ENCODE results near the gene FTSJ3. TPM values are rescaled to one million over a fixed set of nuclear protein-coding genes. Genes with fewer than 3 reads are reported as not detected.
"Not testable (repeated sequence)": the region's sequence is repeated elsewhere in the genome, so short reads cannot be mapped to it uniquely, and the experiment has no call there.

Gene FTSJ3
- total RNA-seq, 2 donors from 2014 or later: 33.1 to 38.1 TPM

GRCh38 chr17:63843910-63844677, 16.6 kb upstream of the FTSJ3 start:
- DNase-seq (no peak), ATAC-seq (no peak)
- intact Hi-C loops (cut with DNase I): no loop called here

- DNase-seq (peak; percentile 83), ATAC-seq (peak; percentile 20 to 21)
- intact Hi-C loops (cut with DNase I): not testable (repeated sequence)
These were observed 16.0 kb upstream of the FTSJ3 start for GRCh38 chr17:63843387-63843888.

- ATAC-seq (peak; percentile 87 to 90), DNase-seq (peak; percentile 99)
- intact Hi-C loops (cut with DNase I): no loop called here
These were observed 15.3 kb upstream of the FTSJ3 start, which contains the start of gene SMARCD2 for GRCh38 chr17:63842540-63843386. Gene SMARCD2, minus strand, starts transcription at chr17:63842685. Its CDS starts 11 bp downstream, at chr17:63842674.

- ATAC-seq: no peak
- intact Hi-C loops (cut with DNase I): no loop called here
- peak; percentile 46 for DNase-seq
These were observed 14.7 kb upstream of the FTSJ3 start for GRCh38 chr17:63842173-63842539.

GRCh38 chr17:63841350-63842172, 14.1 kb upstream of the FTSJ3 start:
- DNase-seq: peak; percentile 65
- intact Hi-C loops (cut with DNase I): no loop called here
- peak; percentile 16 to 26 for ATAC-seq

- intact Hi-C loops (cut with DNase I): no loop called here
- DNase-seq (no peak), ATAC-seq (no peak)
These were observed 13.3 kb upstream of the FTSJ3 start for GRCh38 chr17:63840591-63841349.

- DNase-seq (peak; percentile 93), ATAC-seq (peak; percentile 47 to 61)
- intact Hi-C loops (cut with DNase I): no loop called here
These were observed 11.2 kb upstream of the FTSJ3 start for GRCh38 chr17:63838631-63839171.

GRCh38 chr17:63837962-63838600, 10.6 kb upstream of the FTSJ3 start:
- no peak for ATAC-seq
- DNase-seq: no peak
- intact Hi-C loops (cut with DNase I): no loop called here

- ATAC-seq (no peak), DNase-seq (no peak)
- intact Hi-C loops (cut with DNase I): no loop called here
These were observed 10.0 kb upstream of the FTSJ3 start for GRCh38 chr17:63837480-63837879.

- DNase-seq (no peak), ATAC-seq (no peak)
- intact Hi-C loops (cut with DNase I): no loop called here
These were observed 9.3 kb upstream of the FTSJ3 start for GRCh38 chr17:63836811-63837210.

- ATAC-seq (no peak), DNase-seq (no peak)
- intact Hi-C loops (cut with DNase I): no loop called here
These were observed 7.8 kb upstream of the FTSJ3 start for GRCh38 chr17:63835167-63835720.

GRCh38 chr17:63834431-63835166, 7.1 kb upstream of the FTSJ3 start:
- intact Hi-C loops (cut with DNase I): no loop called here
- ATAC-seq: peak; percentile 13 to 14
- no peak for DNase-seq

GRCh38 chr17:63833741-63834373, 6.4 kb upstream of the FTSJ3 start:
- ATAC-seq (no peak), DNase-seq (no peak)
- intact Hi-C loops (cut with DNase I): no loop called here

- intact Hi-C loops (cut with DNase I): no loop called here
- DNase-seq: no peak
- no peak for ATAC-seq
These were observed 5.7 kb upstream of the FTSJ3 start for GRCh38 chr17:63833026-63833740.

GRCh38 chr17:63832455-63832854, 5.0 kb upstream of the FTSJ3 start:
- no peak for ATAC-seq
- intact Hi-C loops (cut with DNase I): no loop called here
- no peak for DNase-seq

GRCh38 chr17:63832014-63832413, 4.6 kb upstream of the FTSJ3 start:
- DNase-seq: no peak
- no peak for ATAC-seq
- intact Hi-C loops (cut with DNase I): no loop called here
